LNCAP (cell line): Measurements from ENCODE around the gene RHBDF2.

Source experiments
- TF ChIP-seq, protein P1 (sequence below): fragments of 450-650 bp; IDR thresholded peaks from 2 replicates; pipeline ENCODE4 v1.5.1; 2017; ENCODE audit warnings: mild to moderate bottlenecking

RHBDF2 gene

DNA sequence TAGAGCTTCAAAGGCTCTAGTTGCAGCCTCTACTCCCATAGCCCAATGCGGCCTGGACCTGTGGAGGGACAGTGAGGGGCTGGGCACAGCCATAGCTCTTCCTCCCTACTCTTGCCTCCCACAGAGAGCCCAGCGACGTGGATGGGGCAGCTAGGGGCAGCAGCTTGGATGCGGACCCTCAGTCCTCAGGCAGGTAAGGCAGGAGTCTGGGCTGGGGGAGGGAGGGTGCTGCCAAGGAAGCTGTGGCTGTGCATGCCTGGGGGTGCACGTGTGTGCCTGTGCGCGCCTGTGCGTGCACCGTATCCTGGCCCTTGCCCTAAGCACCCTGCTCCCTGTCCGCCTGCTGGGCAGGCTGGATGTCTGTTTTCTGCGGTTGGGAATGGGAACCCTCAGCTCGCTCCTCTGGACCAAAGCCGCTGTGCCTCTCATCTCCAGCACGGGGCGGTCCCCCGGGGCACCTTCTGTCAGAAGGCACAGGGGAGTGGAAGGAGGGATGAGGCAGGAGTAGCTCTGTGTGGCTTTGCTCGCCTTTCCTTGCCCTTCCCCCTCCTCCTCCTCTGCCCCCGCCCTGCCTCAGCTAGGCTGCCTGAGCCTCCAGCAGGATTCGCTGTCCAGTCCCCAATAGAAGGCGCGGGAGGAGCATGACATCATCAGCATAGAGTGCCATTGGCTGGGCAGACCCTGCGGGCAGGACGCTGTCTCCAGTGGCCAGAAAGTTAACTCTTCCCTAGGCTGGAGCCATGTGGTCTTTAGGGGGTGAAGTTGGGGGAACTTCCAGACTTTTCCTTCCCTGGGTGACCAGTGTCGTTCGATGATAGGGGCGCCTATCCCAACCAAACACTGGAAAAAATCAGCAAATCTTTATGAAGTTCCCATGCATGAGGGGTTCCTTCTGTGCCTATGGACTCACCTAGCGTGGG lies 39.4 kb upstream of the RHBDF2 start:
- TF ChIP-seq, protein P1, sequence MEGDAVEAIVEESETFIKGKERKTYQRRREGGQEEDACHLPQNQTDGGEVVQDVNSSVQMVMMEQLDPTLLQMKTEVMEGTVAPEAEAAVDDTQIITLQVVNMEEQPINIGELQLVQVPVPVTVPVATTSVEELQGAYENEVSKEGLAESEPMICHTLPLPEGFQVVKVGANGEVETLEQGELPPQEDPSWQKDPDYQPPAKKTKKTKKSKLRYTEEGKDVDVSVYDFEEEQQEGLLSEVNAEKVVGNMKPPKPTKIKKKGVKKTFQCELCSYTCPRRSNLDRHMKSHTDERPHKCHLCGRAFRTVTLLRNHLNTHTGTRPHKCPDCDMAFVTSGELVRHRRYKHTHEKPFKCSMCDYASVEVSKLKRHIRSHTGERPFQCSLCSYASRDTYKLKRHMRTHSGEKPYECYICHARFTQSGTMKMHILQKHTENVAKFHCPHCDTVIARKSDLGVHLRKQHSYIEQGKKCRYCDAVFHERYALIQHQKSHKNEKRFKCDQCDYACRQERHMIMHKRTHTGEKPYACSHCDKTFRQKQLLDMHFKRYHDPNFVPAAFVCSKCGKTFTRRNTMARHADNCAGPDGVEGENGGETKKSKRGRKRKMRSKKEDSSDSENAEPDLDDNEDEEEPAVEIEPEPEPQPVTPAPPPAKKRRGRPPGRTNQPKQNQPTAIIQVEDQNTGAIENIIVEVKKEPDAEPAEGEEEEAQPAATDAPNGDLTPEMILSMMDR = no peak

DNA sequence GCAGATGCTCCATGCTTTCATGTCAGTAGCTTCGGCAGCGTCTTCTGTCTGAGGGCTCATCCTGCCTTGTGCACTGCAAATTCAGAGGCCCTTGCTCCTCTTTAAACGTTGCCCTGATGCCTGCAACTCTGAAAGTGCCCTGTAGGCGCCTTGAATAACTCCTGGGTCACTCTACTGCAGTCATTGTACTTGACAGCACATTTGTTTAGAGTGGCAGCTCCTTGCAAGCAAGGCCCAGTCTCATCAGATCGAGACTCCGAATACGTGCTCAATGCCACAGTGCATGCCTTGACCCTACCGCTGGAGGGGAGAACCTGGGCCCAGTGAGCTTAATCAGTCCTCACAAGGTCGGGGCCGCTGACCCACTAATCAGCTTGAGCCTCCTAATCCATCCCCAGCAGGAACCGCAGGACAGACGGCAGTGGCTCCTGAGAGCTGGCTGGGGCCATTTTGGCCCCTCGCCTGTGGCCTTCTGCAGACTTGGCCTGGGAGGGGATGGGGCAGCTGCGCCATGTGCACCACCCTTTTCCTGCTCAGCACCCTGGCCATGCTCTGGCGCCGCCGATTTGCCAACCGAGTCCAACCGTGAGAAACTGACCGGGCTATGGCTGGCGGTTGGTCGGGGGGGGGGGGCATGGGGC lies 38.5 kb upstream of the RHBDF2 start, which contains the start of gene PRCD:
PRCD (plus strand) TSS at position 414 of the 641 bp plus-strand sequence; CDS start at position 512, 98 bp downstream.
- TF ChIP-seq, protein P1 = no peak

DNA sequence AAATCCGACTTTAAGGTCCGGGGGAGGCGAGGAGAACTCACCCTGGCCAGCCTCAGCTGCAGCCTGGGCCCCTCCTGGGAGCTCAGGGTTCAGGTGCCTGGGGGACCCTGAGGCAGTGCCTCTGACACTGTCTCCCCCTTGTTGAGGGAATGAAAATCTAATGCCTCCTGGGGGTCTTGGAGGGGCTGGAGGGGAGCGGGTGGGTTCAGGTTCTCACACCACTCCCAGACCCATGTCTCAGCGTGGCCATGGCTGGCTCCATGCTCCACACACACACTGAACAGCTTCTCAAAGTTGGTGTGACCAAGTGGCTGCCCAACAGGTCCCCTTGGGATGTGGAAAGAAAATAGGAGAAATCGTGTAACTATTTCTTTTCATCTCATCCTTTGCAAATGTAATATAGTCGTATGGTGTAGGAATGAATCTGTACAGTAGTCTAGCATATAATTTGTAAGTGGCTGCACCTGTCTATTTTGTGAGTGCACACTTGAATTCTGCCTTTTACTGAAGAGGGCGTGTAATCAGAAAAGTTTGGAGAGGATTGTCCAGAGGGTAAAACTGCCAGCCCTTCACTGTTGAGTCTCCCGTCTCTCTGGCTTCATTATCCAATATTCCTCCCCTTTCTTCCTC lies 37.8 kb upstream of the RHBDF2 start:
- TF ChIP-seq, protein P1 = no peak

DNA sequence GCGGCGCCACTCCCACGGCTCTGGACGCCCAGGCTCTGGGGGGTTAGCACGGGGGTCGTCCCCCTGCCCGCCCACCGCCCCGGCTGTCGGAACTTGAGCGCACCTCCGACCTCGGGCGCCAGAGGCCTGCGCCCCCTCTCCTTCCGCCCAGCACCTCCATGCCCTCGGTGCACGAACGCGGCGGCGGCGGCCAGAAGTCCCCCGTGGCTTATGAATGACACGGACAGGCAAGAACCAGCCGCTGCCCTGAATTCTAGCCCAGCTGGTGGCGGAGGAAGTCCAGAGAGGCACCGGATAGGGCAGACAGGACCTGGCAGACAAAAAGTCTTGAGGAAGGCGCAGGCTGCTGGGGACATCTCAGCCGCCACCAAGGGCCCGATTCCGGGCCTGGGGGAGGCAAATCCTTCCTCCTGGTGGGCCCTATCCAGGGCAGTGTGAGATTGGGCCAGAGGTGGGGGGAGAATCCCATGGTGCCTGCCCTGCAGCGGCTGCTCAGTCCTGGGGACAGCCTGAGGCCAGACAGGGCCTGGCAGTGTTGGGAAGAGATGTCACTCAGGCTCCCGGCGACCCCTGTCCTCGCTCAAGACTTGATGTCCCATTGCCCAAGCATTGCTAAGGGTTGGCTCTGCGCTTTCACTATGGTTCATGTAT lies 37.2 kb upstream of the RHBDF2 start:
- TF ChIP-seq, protein P1 = no peak

DNA sequence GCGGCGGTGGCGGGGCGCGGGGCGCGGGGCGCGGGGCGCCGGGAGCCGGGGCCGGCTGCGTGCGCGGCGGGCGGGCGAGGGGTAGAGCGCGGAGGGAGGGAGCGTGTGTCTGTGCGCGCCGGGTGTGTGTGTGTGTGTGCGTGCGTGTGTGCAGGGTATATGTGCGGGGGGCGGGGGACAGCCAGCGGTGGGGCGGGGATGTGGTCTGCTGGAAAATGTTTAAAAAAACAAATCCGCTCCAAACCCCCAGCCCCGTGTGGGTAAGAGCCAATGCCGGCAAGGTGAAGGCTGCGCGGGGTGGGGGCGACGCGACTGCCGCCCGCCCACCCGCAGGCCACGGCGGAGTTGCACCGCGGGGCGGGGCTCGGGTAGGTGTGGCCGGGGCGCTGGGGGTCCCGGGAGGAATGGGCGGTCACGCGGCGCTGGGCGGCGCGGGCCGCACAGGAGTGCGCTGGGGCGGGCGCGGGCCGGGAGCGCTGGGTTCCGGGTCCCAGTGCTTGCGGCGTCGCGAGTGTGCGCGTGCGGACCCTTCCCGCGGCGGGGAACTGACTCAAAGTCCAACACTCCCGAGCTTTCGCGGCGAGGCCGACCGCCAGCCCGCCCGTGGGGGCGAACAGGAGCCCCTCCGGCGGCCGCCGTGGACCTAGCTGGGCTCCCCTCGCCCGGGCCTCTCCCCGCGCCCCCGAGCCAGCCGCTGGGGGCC lies 36.5 kb upstream of the RHBDF2 start, which contains the start of gene CYGB:
CYGB (minus strand) TSS at position 132 of the 703 bp plus-strand sequence. CDS start 167 bp downstream, outside the sequence.
- TF ChIP-seq, protein P1 = no peak

DNA sequence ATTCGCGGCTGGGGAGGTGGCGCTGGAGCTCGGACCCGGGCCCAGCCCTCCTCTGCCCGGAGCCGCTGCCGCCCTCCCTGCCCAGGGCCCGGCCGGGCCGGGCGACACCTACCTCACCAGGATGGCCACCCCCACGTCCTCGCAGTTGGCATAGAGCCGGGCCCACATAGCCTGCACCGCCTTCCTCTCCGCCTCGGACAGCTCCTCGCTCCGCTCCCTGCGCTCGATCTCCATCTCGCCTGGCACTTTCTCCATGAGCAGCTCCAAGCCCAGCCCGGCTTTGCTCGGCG lies 36.0 kb upstream of the RHBDF2 start:
- TF ChIP-seq, protein P1 = no peak
